ENCODE results near the gene AP1B1.
"Not testable (repeated sequence)": the region's sequence is repeated elsewhere in the genome, so short reads cannot be mapped to it uniquely, and the experiment has no call there.

The AP1B1 gene

GRCh38 chr22:29386708-29387107 is 1.7 kb downstream of the AP1B1 start:
- DNase-seq = no peak

- no peak for DNase-seq
Measured at GRCh38 chr22:29385748-29386147, 2.6 kb downstream of the AP1B1 start.

GRCh38 chr22:29385151-29385704 is 3.1 kb downstream of the AP1B1 start:
- DNase-seq = no peak

- no peak for DNase-seq
Measured at GRCh38 chr22:29383740-29384139, 4.6 kb downstream of the AP1B1 start.

GRCh38 chr22:29382580-29383302 is 5.6 kb downstream of the AP1B1 start:
- DNase-seq = no peak

GRCh38 chr22:29380856-29381255 is 7.5 kb downstream of the AP1B1 start:
- DNase-seq = no peak

GRCh38 chr22:29380032-29380781 is 8.2 kb downstream of the AP1B1 start:
- no peak for DNase-seq

- no peak for DNase-seq
Measured at GRCh38 chr22:29379258-29379657, 9.1 kb downstream of the AP1B1 start.

- DNase-seq = no peak
Measured at GRCh38 chr22:29377979-29378378, 10.4 kb downstream of the AP1B1 start.

GRCh38 chr22:29376705-29377104 is 11.7 kb downstream of the AP1B1 start:
- DNase-seq = not testable (repeated sequence)

GRCh38 chr22:29375398-29376076 is 12.8 kb downstream of the AP1B1 start:
- no peak for DNase-seq

GRCh38 chr22:29374806-29375205 is 13.6 kb downstream of the AP1B1 start:
- not testable (repeated sequence) for DNase-seq

GRCh38 chr22:29374401-29374800 is 14.0 kb downstream of the AP1B1 start:
- DNase-seq = no peak

GRCh38 chr22:29370537-29370936 is 17.8 kb downstream of the AP1B1 start:
- DNase-seq = no peak

GRCh38 chr22:29369460-29369859 is 18.9 kb downstream of the AP1B1 start:
- peak; percentile 40 for DNase-seq

- DNase-seq = peak; percentile 56
Measured at GRCh38 chr22:29359469-29359868, 28.9 kb downstream of the AP1B1 start.

- DNase-seq = not testable (repeated sequence)
Measured at GRCh38 chr22:29357193-29357890, 31.0 kb downstream of the AP1B1 start.

GRCh38 chr22:29353860-29354259 is 34.5 kb downstream of the AP1B1 start:
- DNase-seq = no peak

GRCh38 chr22:29353286-29353685 is 35.1 kb downstream of the AP1B1 start:
- DNase-seq = no peak

- DNase-seq = no peak
Measured at GRCh38 chr22:29352778-29353177, 35.6 kb downstream of the AP1B1 start.

GRCh38 chr22:29351891-29352290 is 36.5 kb downstream of the AP1B1 start:
- no peak for DNase-seq

GRCh38 chr22:29351042-29351441 is 37.3 kb downstream of the AP1B1 start:
- no peak for DNase-seq

- DNase-seq = no peak
Measured at GRCh38 chr22:29348956-29349355, 39.4 kb downstream of the AP1B1 start.
